Omental fat pad (tissue), 4 donors: Measurements from ENCODE around the gene KANSL2. TPM values are rescaled to one million over a fixed set of nuclear protein-coding genes. Genes with fewer than 3 reads are reported as not detected.
"Not testable (repeated sequence)": the region's sequence is repeated elsewhere in the genome, so short reads cannot be mapped to it uniquely, and the experiment has no call there.

Source experiments
- ATAC-seq: fragments of 150-250 bp; one replicate; pipeline ENCODE4 v1.9.1; 2016; ENCODE audit warnings: mild to moderate bottlenecking, moderate library complexity; ENCODE audit not compliant: low FRiP score
- DNase-seq: peaks from one replicate; pipeline ENCODE4 v3.0.0-alpha.2; 2019; ENCODE audit warnings: low spot score
- total RNA-seq, 4 donors: library from RNA; depleted of rRNA; stranded (reverse); fragments of >200 nt; gene quantifications; one replicate each; pipeline ENCODE4 v1.1.0, GENCODE V29; 2016
- TF ChIP-seq, protein P1 (sequence below), 3 donors: fragments of 450-650 bp; IDR thresholded peaks; one replicate each; pipeline ENCODE4 v1.5.1; 2016 to 2017; ENCODE audit warnings: antibody characterized with exemption in 3 of 3, mild to moderate bottlenecking in 3 of 3, moderate library complexity in 2 of 3

KANSL2 gene
- total RNA-seq, 4 donors from 2014 or later = 38.3 to 64.2 (median 49.7) TPM

DNA sequence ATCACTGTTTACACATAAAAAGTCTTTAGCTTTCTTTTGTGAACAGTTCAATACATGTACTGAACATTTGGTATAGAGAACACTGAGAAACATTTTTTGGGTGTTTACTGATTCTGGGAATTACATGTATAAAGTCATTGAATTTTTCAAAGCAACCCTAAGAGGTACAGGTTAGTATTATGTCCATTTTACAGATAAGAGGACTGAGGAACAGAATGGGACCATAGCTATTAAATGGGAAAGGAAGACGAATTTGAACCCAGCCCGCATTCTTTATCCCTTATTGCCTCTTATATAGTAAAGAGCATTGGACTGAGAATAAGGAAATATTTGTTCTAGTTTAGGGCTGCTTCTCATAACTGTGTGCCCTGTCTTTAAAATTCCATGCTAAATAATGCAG is 889 bp upstream of the KANSL2 start:
- TF ChIP-seq, protein P1, sequence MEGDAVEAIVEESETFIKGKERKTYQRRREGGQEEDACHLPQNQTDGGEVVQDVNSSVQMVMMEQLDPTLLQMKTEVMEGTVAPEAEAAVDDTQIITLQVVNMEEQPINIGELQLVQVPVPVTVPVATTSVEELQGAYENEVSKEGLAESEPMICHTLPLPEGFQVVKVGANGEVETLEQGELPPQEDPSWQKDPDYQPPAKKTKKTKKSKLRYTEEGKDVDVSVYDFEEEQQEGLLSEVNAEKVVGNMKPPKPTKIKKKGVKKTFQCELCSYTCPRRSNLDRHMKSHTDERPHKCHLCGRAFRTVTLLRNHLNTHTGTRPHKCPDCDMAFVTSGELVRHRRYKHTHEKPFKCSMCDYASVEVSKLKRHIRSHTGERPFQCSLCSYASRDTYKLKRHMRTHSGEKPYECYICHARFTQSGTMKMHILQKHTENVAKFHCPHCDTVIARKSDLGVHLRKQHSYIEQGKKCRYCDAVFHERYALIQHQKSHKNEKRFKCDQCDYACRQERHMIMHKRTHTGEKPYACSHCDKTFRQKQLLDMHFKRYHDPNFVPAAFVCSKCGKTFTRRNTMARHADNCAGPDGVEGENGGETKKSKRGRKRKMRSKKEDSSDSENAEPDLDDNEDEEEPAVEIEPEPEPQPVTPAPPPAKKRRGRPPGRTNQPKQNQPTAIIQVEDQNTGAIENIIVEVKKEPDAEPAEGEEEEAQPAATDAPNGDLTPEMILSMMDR (IDR thresholded peaks at IDR 0.05) = no peak
- no peak for ATAC-seq
- no peak for DNase-seq

DNA sequence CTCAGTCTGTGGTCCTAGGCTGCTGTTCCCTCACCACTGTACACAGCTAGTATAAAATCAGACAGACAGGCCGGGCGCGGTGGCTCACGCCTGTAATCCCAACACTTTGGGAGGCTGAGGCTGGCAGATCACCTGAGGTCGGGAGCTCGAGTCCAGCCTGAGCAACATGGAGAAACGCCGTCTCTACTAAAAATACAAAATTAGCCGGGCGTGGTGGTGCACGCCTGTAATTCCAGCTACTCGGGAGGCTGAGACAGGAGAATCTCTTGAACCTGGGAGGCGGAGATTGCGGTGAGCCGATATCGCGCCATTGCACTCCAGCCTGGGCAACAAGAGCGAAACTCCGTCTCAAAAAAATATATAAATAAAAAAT is 481 bp upstream of the KANSL2 start:
- DNase-seq, ATAC-seq: not testable (repeated sequence)

DNA sequence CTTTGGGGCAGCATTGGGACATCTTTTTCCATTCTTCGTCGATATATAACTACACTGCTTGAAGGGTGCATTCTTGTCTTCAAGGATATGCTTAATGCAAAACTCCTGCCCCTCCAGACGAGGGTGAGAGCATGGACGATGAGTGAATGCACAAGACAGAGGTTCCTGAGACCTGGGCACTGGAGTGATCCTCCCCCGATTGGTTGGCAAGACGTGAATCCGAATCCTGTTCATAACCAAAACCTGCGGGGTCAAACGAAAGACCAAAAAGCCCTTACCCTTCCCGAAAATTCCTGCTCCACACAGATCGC is 684 bp downstream of the KANSL2 start:
- TF ChIP-seq, protein P1 (IDR thresholded peaks at IDR 0.05) = no peak
- DNase-seq = no peak
- ATAC-seq = no peak

DNA sequence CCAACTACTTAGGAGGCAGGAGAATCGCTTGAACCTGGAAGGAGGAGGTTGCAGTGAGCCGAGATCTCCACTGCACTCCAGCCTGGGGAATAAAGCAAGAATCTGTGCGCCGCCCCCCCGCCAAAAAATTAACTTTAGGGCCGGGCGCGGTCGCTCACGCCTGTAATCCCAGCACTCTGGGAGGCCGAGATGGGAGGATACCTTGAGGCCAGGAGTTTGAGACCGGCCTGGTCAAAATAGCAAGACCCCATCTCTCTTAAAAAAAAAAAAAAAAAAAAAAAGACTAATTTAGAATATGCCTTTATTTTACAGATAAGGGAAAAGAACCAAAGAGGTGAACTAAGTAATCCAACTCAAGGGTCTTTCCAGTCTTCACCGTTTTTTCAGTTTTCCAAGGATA is 1.2 kb downstream of the KANSL2 start:
- DNase-seq = no peak
- TF ChIP-seq, protein P1 (IDR thresholded peaks at IDR 0.05) = no peak
- no peak for ATAC-seq

DNA sequence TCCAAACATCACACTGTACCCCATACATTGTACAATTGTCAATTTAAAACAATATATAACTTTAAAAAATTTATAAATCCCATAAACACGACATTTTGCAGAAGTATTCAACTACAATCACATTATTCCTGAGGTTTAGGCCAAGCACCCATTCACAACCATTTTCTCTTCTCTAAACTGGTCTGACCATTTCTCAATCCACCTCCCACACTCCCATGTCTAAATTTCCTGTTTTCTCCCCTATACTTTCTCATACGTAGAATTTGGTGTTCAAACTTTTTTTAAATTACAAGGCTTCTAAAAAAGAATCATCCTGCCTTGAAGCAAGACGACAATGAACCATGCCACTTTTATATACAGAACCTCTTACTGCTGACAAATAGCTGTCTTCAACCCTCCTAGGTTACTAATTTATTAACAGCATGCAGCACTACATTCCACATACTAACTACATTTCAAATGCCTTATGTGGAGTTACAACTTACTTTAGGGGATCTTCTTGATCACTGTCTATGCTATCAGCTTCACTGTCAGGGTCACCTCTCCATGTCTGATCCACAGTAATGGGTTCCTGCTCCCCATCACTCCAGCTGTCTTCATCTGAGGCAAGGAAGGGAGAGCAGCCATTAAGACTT is 3.4 kb downstream of the KANSL2 start:
- TF ChIP-seq, protein P1 (IDR thresholded peaks at IDR 0.05) = no peak
- DNase-seq (no peak), ATAC-seq (no peak)

DNA sequence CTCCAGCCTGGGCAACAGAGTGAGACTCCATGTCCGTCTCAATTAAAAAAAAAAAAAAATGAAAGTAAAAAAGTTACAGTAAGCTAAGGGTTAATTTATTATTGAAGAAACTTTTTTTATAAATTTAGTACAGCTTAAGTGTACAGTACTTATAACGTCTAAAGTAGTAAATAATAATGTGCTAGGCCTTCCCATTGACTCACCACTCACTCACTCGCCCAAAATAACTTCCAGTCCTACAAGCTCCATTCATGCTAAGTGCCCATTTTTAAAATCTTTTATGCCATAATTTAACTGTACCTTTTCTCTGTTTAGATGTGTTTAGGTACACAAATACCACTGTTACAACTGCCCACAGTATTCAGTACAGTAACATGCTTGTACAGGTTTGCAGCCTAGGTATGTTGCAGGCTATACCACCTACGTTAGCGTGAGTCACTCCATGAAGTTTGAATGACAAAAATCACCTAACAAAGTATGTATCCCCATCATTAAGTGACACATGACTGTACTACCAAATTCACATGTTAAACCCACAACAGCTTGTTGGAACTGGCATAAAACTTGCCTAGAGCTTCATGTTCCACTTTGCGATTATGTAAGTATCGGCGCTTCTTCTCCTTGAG is 10.7 kb downstream of the KANSL2 start:
- DNase-seq (no peak), ATAC-seq (no peak)
- TF ChIP-seq, protein P1 (IDR thresholded peaks at IDR 0.05) = no peak

DNA sequence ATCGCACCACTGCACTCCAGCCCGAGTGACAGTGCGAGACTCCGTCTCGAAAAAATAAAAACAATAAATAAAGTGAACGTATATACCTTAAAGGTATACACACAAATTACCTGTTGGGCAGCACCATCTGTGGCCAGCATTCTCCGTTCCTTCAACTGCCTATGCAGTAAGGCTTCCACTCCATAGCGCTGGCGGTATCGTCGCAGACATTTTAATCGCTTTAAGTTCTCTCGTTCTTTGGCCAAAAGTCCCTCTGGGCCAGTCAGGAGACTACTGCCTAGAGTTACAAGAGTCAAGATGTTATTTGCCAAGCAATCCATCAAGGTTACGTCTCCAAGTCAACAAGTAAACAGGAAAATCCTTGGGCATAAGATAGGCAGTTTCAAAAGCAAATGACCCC is 13.0 kb downstream of the KANSL2 start:
- ATAC-seq (no peak), DNase-seq (no peak)
- TF ChIP-seq, protein P1 (IDR thresholded peaks at IDR 0.05) = no peak
